Fibroblast of mammary gland (primary cell): Measurements from ENCODE around the gene LRRK1.
A peak's percentile ranks its signal among the peaks of the same experiment; 100 is the strongest.

Experiments used
- DNase-seq: peaks from one replicate; pipeline ENCODE4 v3.0.0-alpha.2; 2010; ENCODE audit warnings: low read depth
- H3K4me3 ChIP-seq: 2 replicates; pipeline ENCODE4 v1.5.1; 2011; ENCODE audit warnings: low read depth, mild to moderate bottlenecking, low read length, moderate library complexity; ENCODE audit not compliant: control insufficient read depth
- TF ChIP-seq, protein P1 (sequence below): conservative IDR thresholded peaks from 2 replicates; pipeline ENCODE4 v1.5.1; 2011; ENCODE audit warnings: low read depth, low read length, inconsistent platforms; ENCODE audit not compliant: control insufficient read depth, insufficient read depth

LRRK1 gene

DNA sequence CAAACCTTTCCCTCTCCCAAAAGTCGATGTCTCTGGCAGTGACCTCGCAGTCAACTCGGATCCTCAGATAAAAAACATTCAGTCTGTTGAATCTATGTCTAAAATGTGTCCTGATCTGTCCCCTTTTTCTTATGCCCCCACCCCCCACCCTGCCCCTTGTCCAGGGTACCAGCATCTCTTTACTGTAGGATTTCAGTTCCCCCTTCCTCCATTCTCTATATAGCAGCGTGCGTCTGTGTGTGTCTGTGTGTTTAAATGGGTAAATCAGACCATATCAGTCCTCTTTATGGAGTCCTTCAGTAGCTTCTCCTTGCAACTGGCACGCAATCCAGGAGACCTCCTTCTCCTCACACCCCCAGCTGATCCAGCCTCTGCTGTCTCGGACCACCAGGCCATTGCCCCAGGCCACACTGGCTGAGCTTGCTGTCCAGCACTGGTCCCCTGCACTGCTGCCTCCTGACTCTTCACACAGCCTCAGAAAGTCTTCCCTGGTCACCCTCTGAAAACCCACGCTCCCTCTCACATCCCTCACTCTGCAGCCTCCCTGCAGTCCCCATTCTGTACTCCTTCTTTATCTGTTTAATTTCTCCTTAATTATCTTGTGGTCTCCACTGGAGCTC lies 1.5 kb downstream of the LRRK1 start:
- TF ChIP-seq, protein P1, sequence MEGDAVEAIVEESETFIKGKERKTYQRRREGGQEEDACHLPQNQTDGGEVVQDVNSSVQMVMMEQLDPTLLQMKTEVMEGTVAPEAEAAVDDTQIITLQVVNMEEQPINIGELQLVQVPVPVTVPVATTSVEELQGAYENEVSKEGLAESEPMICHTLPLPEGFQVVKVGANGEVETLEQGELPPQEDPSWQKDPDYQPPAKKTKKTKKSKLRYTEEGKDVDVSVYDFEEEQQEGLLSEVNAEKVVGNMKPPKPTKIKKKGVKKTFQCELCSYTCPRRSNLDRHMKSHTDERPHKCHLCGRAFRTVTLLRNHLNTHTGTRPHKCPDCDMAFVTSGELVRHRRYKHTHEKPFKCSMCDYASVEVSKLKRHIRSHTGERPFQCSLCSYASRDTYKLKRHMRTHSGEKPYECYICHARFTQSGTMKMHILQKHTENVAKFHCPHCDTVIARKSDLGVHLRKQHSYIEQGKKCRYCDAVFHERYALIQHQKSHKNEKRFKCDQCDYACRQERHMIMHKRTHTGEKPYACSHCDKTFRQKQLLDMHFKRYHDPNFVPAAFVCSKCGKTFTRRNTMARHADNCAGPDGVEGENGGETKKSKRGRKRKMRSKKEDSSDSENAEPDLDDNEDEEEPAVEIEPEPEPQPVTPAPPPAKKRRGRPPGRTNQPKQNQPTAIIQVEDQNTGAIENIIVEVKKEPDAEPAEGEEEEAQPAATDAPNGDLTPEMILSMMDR = no peak
- peak overlapping the region; percentile 71 for H3K4me3 ChIP-seq
- DNase-seq = no peak

DNA sequence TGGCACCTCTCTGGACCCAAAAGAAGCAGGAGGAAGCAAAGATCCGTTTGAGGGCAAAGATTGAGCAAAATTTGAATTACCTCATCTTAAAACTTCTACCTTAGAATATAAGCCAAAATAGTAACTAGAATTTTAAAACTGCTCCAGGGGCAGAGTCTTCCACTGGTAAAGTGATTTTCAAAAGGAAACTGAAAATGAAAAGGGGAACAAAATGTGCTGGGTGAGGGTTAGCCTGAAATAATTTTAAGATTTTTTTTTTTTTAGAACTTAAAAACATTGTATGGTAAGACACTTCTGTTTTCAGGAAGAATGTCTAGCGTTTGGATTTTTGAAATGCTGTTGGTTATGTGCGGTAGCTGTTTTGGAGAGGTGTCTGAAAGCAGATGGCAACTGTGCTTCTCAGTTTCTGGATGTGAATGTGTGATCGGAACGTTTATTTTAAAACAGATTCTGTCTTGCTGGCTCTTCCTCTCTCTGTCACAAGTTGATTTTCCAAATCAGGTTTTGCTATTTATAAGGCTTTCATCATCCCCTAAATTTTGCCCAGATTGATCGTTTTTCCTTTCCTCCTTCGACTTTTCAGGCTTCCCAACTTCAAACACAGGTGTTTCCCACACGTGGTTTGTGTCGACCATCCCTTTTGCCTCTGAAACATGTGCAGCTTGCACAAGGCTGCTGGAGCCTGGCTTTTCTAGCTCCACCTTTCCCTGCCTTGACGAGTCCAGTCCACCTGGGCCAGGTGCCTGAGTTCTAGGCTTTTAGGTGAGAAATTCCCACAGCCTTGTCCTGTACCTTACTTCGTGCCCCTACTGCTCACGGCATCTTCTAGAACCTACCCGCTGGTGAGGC lies 3.3 kb downstream of the LRRK1 start:
- TF ChIP-seq, protein P1 = no peak
- no peak overlapping the region for H3K4me3 ChIP-seq
- no peak for DNase-seq

DNA sequence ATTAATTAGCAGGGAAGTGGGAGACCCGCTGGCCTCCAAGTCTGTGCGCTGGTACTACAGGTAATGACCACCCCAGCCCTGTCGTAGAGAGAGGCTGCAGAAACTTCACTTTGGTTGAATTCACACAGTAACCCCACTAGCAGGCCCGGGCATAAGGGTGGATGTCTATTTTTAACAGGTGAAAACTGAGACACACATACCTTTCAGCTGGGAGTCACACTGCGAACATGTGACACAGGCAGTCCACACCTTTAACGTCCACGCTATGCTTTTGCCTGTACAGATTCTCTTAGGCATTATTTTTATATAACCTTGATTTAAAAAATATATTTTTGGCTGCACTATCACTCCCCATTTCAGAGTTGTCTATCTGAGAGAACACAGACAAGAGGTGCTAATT lies 3.9 kb downstream of the LRRK1 start:
- H3K4me3 ChIP-seq = no peak overlapping the region
- TF ChIP-seq, protein P1 = no peak
- DNase-seq = no peak

DNA sequence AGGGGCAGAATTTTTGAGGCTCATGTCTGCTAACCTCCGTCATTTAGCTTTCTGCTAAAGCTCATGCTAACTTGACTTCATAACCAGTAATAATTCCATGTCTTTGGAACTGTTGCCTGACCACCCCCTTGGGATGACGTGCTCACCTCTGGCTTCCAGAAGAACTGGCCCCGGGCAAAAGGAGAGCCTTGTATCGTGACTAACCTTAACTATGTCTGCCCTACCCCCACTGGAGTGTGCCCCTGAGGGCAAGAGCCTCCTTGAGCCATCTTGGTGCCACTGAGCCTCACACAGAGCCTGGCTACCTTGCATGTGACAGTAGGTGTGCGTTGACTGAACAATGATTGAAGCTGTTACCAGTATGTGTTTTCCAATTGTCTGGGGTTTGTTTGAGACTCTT lies 4.7 kb downstream of the LRRK1 start:
- H3K4me3 ChIP-seq = no peak overlapping the region
- TF ChIP-seq, protein P1 = no peak
- no peak for DNase-seq

DNA sequence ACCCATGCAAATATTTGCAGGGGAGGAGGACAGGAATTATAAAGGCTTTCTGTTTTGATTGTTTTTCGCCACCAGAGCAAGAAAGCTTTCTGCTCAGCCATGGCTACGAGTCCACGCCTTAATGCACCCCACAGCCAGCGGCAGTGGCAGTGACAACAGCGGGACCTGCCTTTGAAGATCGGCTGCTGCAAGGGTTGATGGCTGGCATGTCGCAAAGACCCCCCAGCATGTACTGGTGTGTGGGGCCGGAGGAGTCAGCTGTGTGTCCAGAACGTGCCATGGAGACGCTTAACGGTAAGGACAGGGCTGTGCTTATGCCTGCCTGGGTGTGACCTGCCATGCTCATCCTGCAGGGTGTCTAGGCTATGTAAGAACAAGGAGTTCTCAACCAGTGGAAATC lies 5.3 kb downstream of the LRRK1 start:
- TF ChIP-seq, protein P1 = no peak
- DNase-seq = no peak
- H3K4me3 ChIP-seq = no peak overlapping the region

DNA sequence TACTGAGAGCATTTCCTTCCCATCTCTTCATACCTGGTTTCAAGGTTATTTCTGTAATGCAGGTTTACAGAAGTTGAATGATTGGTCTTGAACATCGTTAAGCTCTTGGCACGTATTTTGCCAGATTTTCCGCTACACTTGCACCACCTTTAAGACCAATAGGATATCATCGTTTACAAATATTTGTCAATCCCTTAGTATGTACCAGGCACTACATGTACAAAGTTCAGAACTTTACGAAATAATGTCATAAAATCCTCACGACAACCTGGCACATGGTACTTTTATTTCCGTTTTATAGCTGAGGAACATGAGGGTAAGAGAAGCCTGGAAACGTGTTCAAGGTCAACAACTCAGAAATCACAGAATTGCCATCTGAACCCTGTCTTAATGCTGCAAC lies 6.3 kb downstream of the LRRK1 start:
- no peak overlapping the region for H3K4me3 ChIP-seq
- DNase-seq = no peak
- TF ChIP-seq, protein P1 = no peak
